HG03378 (cell line): ENCODE data around the gene GARIN5A.
"Not testable (repeated sequence)": the region's sequence is repeated elsewhere in the genome, so short reads cannot be mapped to it uniquely, and the experiment has no call there.

Source experiments
- ATAC-seq: cut with Tn5 transposase; IDR thresholded peaks from one replicate; pipeline ENCODE4 v1.9.1; 2021; ENCODE audit warnings: mild to moderate bottlenecking, moderate library complexity; ENCODE audit not compliant: unreplicated experiment

GARIN5A gene

GRCh38 chr19:50465986-50466705 is 10.5 kb downstream of the GARIN5A start:
- ATAC-seq, result no peak

- ATAC-seq, result no peak
These were observed 11.6 kb downstream of the GARIN5A start for GRCh38 chr19:50465000-50465399.

- no peak for ATAC-seq
These were observed 12.3 kb downstream of the GARIN5A start for GRCh38 chr19:50464348-50464747.

- no peak for ATAC-seq
These were observed 13.7 kb downstream of the GARIN5A start for GRCh38 chr19:50462970-50463369.

- no peak for ATAC-seq
These were observed 15.4 kb downstream of the GARIN5A start for GRCh38 chr19:50461066-50461875.

- ATAC-seq, result peak; percentile 65
These were observed 16.4 kb downstream of the GARIN5A start for GRCh38 chr19:50460161-50460765.

GRCh38 chr19:50459638-50460037 is 17.0 kb downstream of the GARIN5A start:
- no peak for ATAC-seq

- ATAC-seq, result no peak
These were observed 17.6 kb downstream of the GARIN5A start for GRCh38 chr19:50459067-50459456.

- no peak for ATAC-seq
These were observed 18.1 kb downstream of the GARIN5A start for GRCh38 chr19:50458396-50459066.

GRCh38 chr19:50457300-50457699 is 19.3 kb downstream of the GARIN5A start:
- no peak for ATAC-seq

GRCh38 chr19:50455992-50456391 is 20.7 kb downstream of the GARIN5A start:
- no peak for ATAC-seq

GRCh38 chr19:50453243-50453642 is 23.4 kb downstream of the GARIN5A start:
- no peak for ATAC-seq

- ATAC-seq, result no peak
These were observed 25.5 kb downstream of the GARIN5A start for GRCh38 chr19:50451223-50451534.

- ATAC-seq, result no peak
These were observed 26.1 kb downstream of the GARIN5A start for GRCh38 chr19:50450369-50451222.

- no peak for ATAC-seq
These were observed 27.3 kb downstream of the GARIN5A start for GRCh38 chr19:50449236-50449899.

- no peak for ATAC-seq
These were observed 28.9 kb downstream of the GARIN5A start for GRCh38 chr19:50447750-50448149.

- ATAC-seq, result no peak
These were observed 29.6 kb downstream of the GARIN5A start for GRCh38 chr19:50447053-50447452.

GRCh38 chr19:50444059-50444458 is 32.6 kb downstream of the GARIN5A start:
- ATAC-seq, result no peak

- ATAC-seq, result not testable (repeated sequence)
These were observed 37.5 kb downstream of the GARIN5A start for GRCh38 chr19:50439130-50439529.

GRCh38 chr19:50437862-50438449 is 38.7 kb downstream of the GARIN5A start:
- ATAC-seq, result no peak
